ENCODE measurements around the gene EHF. TPM values are rescaled to one million over a fixed set of nuclear protein-coding genes. Genes with fewer than 3 reads are reported as not detected.

EHF gene
- total and polyA plus RNA-seq, 2 of the 8 experiments (the other 6 are each of a cell fraction or from before 2014, with no cell fraction given), result not detected

DNA sequence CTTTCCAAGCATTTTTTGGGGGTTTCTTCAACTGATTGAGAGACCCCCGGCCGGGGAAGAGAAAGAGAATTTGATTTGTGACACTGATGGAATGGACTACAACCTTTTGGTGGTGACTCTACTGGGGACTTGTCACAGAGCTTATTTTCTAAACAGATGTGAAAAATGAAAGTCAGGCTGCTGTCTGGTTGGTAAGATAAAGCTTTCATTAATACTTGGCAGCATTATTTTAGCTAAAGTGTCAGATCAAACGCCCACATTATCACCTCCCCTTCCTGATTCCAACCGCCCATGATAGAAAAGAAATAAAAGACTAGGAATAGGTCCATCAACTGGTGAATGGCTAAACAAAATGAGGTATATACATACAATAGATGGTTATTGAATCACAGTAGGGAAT, 45.6 kb upstream of the EHF start:
- Histone ChIP-seq H3K23me2 (ENCODE audit: low read depth, low read length) (no peaks in the 10 kb centered on the region), H2BK12ac (ENCODE audit: low read depth, low read length) (no peak overlapping the region), H4K5ac (ENCODE audit: insufficient read length, low read depth, low read length) (no peak overlapping the region), H3K4ac (replicated peaks; ENCODE audit: insufficient read length, low read depth, low read length) (no peak overlapping the region), H3K9ac (replicated peaks in 1 of 4; ENCODE audit: extremely low read depth in 1 of 4, low read depth in 3 of 4, low read length in 3 of 4) (no peak overlapping the region), H3K27ac (ENCODE audit: low read depth, low read length) (no peak overlapping the region), H3K14ac (ENCODE audit: insufficient read length) (no peak overlapping the region), H3K79me1 (ENCODE audit: low read depth, low read length) (no peaks in the 10 kb centered on the region), H2BK120ac (replicated peaks; ENCODE audit: low read depth, low read length) (no peak overlapping the region), H3K23ac (ENCODE audit: insufficient read length) (no peak overlapping the region), H3K36me3 (ENCODE audit: control insufficient read depth in 2 of 4, insufficient read depth in 4 of 4, low read length in 3 of 4) (no peaks in the 10 kb centered on the region), H3K56ac (replicated peaks; ENCODE audit: insufficient read length, low read depth, low read length) (no peak overlapping the region), H3K4me2 (ENCODE audit: insufficient read depth in 1 of 2, low read depth in 2 of 2, low read length in 2 of 2) (no peak overlapping the region), H4K20me1 (replicated peaks in 1 of 2; ENCODE audit: control insufficient read depth in 1 of 2, insufficient read depth in 2 of 2, low read length in 2 of 2) (no peaks in the 10 kb centered on the region), H3K27me3 (replicated peaks in 1 of 4; ENCODE audit: control insufficient read depth in 3 of 4, extremely low read depth in 1 of 4, insufficient read depth in 3 of 4, low read length in 3 of 4) (no peaks in the 10 kb centered on the region), H3K4me1 (replicated peaks in 1 of 4; ENCODE audit: control insufficient read depth in 3 of 4, insufficient read depth in 4 of 4, low read length in 3 of 4) (no peaks in the 10 kb centered on the region), H3K79me2 (ENCODE audit: control insufficient read depth in 1 of 2, insufficient read depth in 2 of 2, low read length in 2 of 2) (no peaks in the 10 kb centered on the region), H2BK5ac (ENCODE audit: low read depth, low read length) (no peak overlapping the region), H3K18ac (ENCODE audit: extremely low read depth, low read length) (no peak overlapping the region), H4K8ac (ENCODE audit: extremely low read depth, insufficient read depth, low read length) (no peak overlapping the region), H2AK5ac (ENCODE audit: low read depth, low read length) (no peak overlapping the region), H3K9me3 (ENCODE audit: insufficient read depth in 2 of 2, low read depth in 1 of 2, low read length in 1 of 2) (no peaks in the 10 kb centered on the region), H3K4me3 (ENCODE audit: extremely low read depth in 1 of 4, insufficient read depth in 2 of 4, low read depth in 3 of 4, low read length in 4 of 4) (no peak overlapping the region), H4K91ac (replicated peaks; ENCODE audit: insufficient read length, low read length) (no peak overlapping the region), H2BK20ac (ENCODE audit: low read length) (no peak overlapping the region), H2AFZ (ENCODE audit: low read length) (no peak overlapping the region), H2BK15ac (ENCODE audit: low read length) (no peak overlapping the region)
- FAIRE-seq (no peak), DNase-seq (ENCODE audit: low read depth in 1 of 2, low spot score in 2 of 2) (no peak)
- ChIA-PET POLR2A (ENCODE audit: partially characterized antibody) (no interaction called here), CTCF (ENCODE audit: partially characterized antibody) (no interaction called here)
- TF ChIP-seq POU5F1 (IDR thresholded peaks at IDR 0.05; ENCODE audit: low read depth, low read length), result no peak
- TF ChIP-seq CBX5 (IDR thresholded peaks at IDR 0.05; ENCODE audit: low read depth, low read length), result no peak
- no peak for TF ChIP-seq RNF2 (IDR thresholded peaks at IDR 0.05; ENCODE audit: borderline replicate concordance, low read depth, low read length, missing control alignments, poor library complexity, severe bottlenecking)
- TF ChIP-seq CHD2 (IDR thresholded peaks at IDR 0.05; ENCODE audit: low read length), result no peak
- TF ChIP-seq SP1 (IDR thresholded peaks at IDR 0.05; ENCODE audit: low read depth, low read length), result no peak
- no peak for TF ChIP-seq SP2 (IDR thresholded peaks at IDR 0.05; ENCODE audit: low read length)
- TF ChIP-seq, protein P1, sequence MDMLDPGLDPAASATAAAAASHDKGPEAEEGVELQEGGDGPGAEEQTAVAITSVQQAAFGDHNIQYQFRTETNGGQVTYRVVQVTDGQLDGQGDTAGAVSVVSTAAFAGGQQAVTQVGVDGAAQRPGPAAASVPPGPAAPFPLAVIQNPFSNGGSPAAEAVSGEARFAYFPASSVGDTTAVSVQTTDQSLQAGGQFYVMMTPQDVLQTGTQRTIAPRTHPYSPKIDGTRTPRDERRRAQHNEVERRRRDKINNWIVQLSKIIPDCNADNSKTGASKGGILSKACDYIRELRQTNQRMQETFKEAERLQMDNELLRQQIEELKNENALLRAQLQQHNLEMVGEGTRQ (IDR thresholded peaks at IDR 0.05; ENCODE audit: low read length), result no peak
- TF ChIP-seq NRF1 (IDR thresholded peaks at IDR 0.05; ENCODE audit: low read depth, low read length), result no peak
- TF ChIP-seq RBBP5 (IDR thresholded peaks at IDR 0.05; ENCODE audit: borderline replicate concordance, low read depth, low read length), result no peak
- no peak for TF ChIP-seq SP4 (IDR thresholded peaks at IDR 0.05; ENCODE audit: low read length)
- no peak for TF ChIP-seq JUND (IDR thresholded peaks at IDR 0.05; ENCODE audit: low read length)
- WGBS, 2 experiments (ENCODE audit: extremely low coverage in 1 of 2, insufficient coverage in 1 of 2, insufficient read length in 1 of 2, insufficient replicate concordance in 2 of 2, low coverage in 1 of 2, low lambda C conversion rate in 2 of 2, missing lambda C conversion rate in 1 of 2), result 85% methylated on average over 4 of the region's 4 CpGs; no CpG with 5 or more reads in 1 of the 2 experiments
